SKM-1 (cell line): ENCODE data around the gene DEPDC1B.
"Not testable (repeated sequence)": the region's sequence is repeated elsewhere in the genome, so short reads cannot be mapped to it uniquely, and the experiment has no call there.

Experiments used
- DNase-seq: peaks from one replicate; lab custom pipeline; 2025; ENCODE audit not compliant: unreplicated experiment; lab: John Stamatoyannopoulos, UW

DEPDC1B gene

DNA sequence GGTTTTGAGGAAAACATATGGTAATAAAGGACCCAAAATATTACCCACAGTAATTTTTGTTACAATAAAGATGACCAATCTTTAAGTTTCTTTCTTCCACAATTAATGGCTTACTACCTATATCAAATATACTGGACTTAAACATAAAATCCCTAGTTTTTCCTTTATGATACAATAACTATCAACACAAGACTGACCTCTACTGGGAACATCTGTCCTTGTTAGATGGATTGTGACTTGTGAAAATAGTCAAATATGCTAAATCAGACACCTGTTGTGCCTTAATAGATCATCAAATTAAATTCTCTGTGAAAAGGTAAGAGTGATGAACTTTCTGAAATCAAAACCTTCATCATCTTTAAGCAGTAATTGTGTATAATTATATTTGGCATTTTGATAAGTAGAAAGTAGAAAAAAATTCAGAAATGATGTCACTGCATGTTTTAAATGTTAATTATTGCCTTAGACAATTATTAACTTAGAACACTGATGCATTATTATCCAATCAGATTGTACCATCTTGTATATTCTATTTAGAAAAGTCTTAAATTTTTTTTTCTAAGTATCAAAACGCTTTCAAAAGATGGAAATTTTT is 113.6 kb downstream of the DEPDC1B start:
- no peak for DNase-seq

DNA sequence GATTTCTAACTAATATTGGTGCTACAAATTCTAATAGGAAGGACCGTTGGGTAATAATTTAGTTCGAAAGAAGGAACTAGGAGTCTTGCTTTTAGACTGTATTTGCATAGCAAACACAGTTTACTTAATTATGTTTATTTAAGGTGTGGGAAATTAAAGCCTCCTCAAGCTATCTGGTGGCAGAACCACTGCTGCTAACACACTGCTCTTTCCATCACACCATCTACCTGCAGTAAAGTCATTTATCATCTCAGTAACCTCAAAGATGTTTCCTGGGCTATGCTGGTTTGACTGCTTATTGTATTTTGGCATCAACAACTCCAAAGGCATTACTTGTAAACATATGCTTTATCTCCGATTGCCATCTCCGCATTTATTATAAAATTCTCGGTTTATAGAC is 114.3 kb downstream of the DEPDC1B start:
- no peak for DNase-seq

DNA sequence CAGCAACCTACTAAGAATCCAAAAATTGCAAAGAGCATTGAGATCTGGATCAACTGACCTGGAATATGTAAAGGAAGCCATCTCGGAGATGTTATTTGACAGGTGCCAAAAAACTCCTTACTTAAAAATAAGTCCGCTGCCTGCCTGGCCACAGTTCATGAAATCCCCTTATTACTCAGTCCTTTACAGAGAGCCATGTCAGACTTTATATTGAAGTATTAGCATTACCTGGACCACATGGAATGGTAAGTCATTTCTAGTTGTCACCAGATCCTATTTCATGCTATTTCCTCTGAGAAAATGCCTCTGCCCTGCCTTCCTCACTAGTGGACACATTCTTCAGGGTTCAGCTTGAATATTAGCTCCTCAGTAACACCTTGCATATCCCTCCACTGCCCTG is 115.7 kb downstream of the DEPDC1B start:
- DNase-seq, result no peak

DNA sequence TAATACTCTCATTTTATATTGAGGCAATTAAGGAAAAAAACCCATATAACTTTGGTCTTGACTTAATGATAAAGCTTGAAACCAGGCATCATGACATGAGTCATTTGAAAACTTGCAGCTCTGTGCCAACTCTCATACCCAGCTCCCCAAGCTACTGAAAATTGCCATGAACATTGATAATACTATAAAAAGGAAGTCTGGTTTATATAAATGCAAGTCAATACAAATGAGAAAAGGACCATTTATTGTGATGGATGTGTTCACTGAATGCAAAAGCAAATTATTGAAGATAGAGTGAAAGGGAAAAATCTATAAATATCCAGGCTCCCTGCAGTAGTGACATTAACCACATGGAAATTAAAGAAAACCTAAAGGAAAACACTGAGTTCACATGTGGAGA is 116.3 kb downstream of the DEPDC1B start:
- DNase-seq, result no peak

DNA sequence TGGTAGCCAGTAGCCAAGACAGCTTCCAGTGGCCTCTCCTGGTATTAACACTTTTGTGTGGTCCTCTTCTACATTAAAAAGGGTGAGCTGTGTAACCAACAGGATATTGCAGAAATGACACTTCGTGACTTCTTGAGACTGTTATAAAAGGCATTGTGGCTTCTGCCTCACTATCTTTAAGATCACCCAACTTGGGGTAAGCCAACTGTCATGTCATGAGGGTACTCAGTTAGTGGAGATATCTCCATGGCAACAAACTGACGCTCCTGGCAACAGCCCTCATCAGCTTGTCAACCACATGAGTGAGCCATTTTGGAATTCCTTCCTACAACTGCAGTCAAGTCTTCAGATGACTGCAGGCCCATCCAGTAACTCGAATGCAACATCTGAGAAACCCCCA is 121.7 kb downstream of the DEPDC1B start:
- no peak for DNase-seq

DNA sequence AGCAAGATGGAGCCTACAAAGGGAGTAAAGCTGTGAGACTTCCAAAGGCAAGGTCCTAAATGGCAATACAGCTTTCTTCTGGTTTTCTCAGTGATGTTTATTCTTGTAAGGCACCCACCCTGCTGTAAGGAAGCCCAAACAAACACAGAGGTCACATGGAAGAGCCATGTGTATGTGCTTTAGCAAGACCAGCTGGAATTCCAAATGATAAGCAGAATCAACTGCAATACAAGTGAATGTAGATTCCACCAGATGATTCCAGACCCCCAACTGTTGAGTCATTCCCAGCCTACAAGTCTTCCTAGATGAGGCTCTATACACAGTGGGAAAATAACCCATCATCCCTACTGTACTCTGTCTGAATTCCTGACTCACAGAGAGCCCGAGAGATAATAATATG is 122.8 kb downstream of the DEPDC1B start:
- DNase-seq, result no peak

DNA sequence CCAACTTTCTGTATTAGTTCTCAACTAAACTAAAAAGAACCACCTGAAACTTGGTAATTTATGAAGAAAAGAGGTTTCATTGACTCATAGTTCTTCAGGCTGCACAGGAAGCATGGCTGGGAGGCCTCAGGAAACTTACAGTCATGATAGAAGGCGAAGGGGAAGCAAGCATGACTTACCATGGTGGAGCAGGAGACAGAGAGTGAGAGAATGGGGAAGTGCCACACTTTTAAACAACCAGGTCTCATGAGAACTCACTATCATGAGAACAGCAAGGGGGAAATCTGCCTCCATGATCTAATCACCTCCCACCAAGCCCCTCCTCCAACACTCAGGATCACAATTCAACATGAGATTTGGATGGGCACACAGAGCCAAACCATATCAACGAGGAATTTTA is 123.5 kb downstream of the DEPDC1B start:
- no peak for DNase-seq

DNA sequence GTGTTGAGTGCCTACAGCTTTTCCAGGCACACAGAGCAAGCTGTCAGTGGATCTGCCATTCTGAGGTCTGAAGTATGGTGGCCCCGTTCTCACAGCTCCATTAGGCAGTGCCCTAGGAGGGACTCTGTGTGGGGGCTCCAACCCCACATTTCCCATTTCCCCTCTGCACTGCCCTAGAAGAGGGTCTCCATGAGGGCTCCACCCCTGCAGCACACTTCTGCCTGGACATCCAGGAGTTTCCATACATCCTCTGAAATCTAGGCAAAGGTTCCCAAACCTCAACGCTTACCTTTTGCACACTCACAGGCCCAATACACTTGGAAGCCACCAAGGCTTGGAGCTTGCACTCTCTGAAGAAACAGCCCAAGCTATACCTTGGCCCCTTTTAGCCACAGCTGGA is 131.3 kb downstream of the DEPDC1B start:
- no peak for DNase-seq

DNA sequence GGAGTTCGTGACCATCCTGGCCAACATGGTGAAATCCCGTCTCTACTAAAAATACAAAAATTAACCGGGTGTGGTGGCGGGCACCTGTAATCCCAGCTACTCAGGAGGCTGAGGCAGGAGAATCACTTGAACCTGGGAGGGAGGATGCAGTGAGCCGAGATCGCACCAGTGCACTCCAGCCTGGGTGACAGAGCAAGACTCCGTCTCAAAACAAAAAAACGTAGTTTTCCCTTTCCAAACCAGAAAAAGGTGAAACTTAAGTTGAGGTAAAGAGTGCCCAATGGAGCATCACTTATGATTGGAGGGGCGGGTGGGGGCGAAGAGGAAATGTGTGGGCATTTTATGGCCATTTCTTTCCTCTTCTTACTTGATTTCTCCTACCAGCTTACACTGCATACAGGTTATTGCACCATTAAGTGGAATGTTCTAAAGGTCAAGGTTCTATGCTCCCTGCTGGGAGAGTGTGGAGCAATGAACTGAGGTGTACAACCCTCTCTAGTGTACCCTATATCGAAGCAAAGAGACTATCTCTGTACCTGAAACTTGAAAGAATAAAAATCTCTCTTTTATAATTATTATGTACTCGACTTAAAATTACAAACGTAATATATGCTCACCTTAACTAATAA is 136.2 kb downstream of the DEPDC1B start:
- no peak for DNase-seq

DNA sequence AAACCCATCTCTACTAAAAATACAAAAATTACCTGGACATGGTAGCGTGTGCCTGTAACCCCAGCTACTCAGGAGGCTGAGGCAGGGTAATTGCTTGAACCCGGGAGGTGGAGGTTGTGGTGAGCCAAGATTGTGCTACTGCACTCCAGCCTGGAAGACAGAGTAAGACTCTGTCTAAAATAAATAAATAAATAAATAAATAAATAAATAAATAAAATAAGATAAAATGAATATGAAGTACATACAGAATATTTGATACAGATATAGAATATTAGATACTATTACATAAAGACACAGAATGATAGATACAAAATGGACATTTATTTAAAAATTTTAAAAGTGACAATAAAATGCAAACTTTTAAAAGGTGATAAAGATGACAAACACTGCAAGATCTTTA is 146.7 kb downstream of the DEPDC1B start:
- not testable (repeated sequence) for DNase-seq

DNA sequence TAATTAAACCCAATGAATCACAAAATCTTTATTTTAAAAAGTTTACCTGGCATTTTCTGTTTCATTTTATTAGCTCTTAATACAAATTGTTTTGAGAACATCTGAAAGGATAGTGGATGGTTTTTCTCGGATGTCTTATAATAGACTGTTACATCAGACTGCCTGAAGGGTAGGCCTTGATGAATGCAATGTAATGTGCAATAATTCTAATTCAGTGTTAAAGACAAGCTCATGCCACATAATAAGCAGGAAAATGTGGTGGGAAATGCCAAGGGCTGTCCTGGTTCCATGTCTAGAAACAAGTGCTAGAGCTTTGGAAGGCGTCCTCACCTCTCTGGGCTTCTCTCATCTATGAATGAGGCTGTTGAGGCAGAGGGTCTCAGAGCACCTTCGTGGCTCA is 148.1 kb downstream of the DEPDC1B start:
- DNase-seq, result no peak

DNA sequence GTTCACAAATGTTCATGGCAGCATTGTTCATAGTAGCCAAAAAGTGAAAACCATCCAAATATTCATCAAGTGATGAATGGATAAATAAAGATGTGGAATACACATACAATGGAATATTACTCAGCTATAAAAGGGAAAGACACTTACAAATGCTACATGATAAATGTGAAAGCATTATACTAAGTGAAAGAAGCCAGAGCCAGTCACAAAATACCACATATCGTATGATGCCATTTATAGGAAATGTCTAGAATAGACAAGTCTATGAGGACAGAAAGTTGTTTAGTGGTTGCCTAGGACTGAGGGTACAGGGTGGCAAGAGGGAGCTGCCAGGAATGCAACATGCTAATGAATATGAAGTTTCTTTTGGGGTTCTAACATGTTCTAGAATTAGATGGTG is 148.7 kb downstream of the DEPDC1B start:
- DNase-seq, result no peak

DNA sequence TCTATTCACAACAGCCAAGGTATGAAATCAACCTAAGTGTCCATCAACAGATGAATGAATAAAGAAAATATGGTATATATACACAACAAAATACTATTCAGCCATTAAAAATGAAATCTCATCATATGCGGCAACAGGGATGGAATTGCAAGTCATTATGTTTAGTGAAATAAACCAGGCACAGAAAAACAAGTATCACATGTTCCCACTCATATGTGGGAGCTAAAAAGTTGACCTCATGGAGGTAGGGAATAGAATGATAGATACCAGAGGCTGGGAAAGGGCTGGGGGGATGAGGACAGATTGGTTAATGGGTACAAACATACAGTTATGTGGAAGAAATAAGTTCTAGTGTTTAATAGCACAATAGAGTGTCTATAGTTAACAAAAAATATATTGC is 149.7 kb downstream of the DEPDC1B start:
- no peak for DNase-seq

DNA sequence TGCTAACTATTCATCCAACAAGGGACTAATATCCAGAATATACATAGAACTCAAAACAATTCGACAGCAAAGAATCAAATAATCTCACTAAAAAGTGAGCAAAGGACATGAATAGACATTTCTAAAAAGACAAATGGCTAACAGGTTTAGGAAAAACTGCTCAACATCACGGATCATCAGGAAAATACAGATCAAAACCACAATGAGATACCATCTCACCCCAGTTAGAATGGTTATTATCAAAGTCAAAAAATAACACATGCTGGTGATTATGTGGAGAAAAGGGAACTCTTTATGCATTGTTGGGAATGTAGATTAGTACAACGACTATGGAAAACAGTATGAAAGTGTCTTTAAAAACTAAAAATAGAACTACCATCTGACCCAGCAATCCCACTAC is 150.1 kb downstream of the DEPDC1B start:
- no peak for DNase-seq
